T-helper 2 cell treated with Interferon-gamma antibody and Interleukin-4, amounts not matched to agents 100 ng/mL and 5 ng/mL, for 36 hours (primary cell): Measurements from ENCODE around the gene MOSMO. TPM values are rescaled to one million over a fixed set of nuclear protein-coding genes. Genes with fewer than 3 reads are reported as not detected.

Experiments
- intact Hi-C: fragments of 100-400 bp; cut with micrococcal nuclease; formaldehyde crosslinking; loops from one replicate; pipeline ENCODE4 v1.15.1; 2023
- total RNA-seq: library from RNA; stranded (reverse); gene quantifications from 2 replicates; pipeline ENCODE4 v1.2.3, GENCODE V29; 2022

Gene MOSMO
- total RNA-seq, 1 donor from 2014 or later: 12.9 TPM

- intact Hi-C loops: no loop called here
Observed at GRCh38 chr16:22132801-22133200, 124.9 kb downstream of the MOSMO start.

Other genes with a start within 250 kb of the MOSMO start
- 206 and 220 TPM in 2 replicates for gene NPIPB4, start 150.4 kb upstream of the MOSMO start, total RNA-seq
- gene UQCRC2, start 54.8 kb upstream of the MOSMO start, total RNA-seq: 238 and 241 TPM in 2 replicates
- not detected in 2 replicates for gene PDZD9, start 7.0 kb upstream of the MOSMO start, total RNA-seq
- not detected in 2 replicates for gene VWA3A, start 84.4 kb downstream of the MOSMO start, total RNA-seq
- gene SDR42E2, start 154.4 kb downstream of the MOSMO start, total RNA-seq: 0.07 TPM in 1 of 2 replicates, not detected in the other
- gene EEF2K, start 198.2 kb downstream of the MOSMO start, total RNA-seq: 30.7 and 31.2 TPM in 2 replicates